HL-60 (cell line): ENCODE results near the gene AVEN.

Source experiments
- GABPA ChIP-seq: IDR thresholded peaks from 2 replicates; pipeline ENCODE4 v1.6.1; 2012; ENCODE audit warnings: low read depth
- POLR2AphosphoS5 ChIP-seq: IDR thresholded peaks from 2 replicates; pipeline ENCODE4 v1.6.1; 2012; ENCODE audit warnings: low read depth
- TF ChIP-seq, protein P1 (sequence below): IDR thresholded peaks from one replicate; pipeline ENCODE4 v1.5.1; 2011; ENCODE audit warnings: low read length, control low read depth, inconsistent platforms; ENCODE audit not compliant: insufficient read depth
- TF ChIP-seq, protein P2 (sequence below): IDR thresholded peaks from 2 replicates; pipeline ENCODE4 v1.6.1; 2012; ENCODE audit warnings: low read depth; ENCODE audit not compliant: insufficient replicate concordance

- TF ChIP-seq, protein P1, sequence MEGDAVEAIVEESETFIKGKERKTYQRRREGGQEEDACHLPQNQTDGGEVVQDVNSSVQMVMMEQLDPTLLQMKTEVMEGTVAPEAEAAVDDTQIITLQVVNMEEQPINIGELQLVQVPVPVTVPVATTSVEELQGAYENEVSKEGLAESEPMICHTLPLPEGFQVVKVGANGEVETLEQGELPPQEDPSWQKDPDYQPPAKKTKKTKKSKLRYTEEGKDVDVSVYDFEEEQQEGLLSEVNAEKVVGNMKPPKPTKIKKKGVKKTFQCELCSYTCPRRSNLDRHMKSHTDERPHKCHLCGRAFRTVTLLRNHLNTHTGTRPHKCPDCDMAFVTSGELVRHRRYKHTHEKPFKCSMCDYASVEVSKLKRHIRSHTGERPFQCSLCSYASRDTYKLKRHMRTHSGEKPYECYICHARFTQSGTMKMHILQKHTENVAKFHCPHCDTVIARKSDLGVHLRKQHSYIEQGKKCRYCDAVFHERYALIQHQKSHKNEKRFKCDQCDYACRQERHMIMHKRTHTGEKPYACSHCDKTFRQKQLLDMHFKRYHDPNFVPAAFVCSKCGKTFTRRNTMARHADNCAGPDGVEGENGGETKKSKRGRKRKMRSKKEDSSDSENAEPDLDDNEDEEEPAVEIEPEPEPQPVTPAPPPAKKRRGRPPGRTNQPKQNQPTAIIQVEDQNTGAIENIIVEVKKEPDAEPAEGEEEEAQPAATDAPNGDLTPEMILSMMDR = no peak
- TF ChIP-seq GABPA (no peak), POLR2AphosphoS5 (no peak)
- TF ChIP-seq, protein P2, sequence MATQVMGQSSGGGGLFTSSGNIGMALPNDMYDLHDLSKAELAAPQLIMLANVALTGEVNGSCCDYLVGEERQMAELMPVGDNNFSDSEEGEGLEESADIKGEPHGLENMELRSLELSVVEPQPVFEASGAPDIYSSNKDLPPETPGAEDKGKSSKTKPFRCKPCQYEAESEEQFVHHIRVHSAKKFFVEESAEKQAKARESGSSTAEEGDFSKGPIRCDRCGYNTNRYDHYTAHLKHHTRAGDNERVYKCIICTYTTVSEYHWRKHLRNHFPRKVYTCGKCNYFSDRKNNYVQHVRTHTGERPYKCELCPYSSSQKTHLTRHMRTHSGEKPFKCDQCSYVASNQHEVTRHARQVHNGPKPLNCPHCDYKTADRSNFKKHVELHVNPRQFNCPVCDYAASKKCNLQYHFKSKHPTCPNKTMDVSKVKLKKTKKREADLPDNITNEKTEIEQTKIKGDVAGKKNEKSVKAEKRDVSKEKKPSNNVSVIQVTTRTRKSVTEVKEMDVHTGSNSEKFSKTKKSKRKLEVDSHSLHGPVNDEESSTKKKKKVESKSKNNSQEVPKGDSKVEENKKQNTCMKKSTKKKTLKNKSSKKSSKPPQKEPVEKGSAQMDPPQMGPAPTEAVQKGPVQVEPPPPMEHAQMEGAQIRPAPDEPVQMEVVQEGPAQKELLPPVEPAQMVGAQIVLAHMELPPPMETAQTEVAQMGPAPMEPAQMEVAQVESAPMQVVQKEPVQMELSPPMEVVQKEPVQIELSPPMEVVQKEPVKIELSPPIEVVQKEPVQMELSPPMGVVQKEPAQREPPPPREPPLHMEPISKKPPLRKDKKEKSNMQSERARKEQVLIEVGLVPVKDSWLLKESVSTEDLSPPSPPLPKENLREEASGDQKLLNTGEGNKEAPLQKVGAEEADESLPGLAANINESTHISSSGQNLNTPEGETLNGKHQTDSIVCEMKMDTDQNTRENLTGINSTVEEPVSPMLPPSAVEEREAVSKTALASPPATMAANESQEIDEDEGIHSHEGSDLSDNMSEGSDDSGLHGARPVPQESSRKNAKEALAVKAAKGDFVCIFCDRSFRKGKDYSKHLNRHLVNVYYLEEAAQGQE = no peak
These were observed 194.8 kb downstream of the AVEN start for GRCh38 chr15:33844186-33844585.
